ENCODE data around the gene KRT32.

KRT32 gene

GRCh38 chr17:41507315-41507880, 40.2 kb upstream of the KRT32 start:
- Histone ChIP-seq H3K9me3 (ENCODE audit: control insufficient read depth, low read length) (no peaks in the 10 kb centered on the region), H3K27ac (no peak overlapping the region), H3K4me3 (ENCODE audit: low read depth, low read length) (no peak overlapping the region), H3K27me3 (ENCODE audit: control insufficient read depth, insufficient read depth, low read length) (no peaks in the 10 kb centered on the region), H3K36me3 (ENCODE audit: control insufficient read depth, insufficient read depth, low read length) (no peaks in the 10 kb centered on the region), H3K79me2 (no peaks in the 10 kb centered on the region), H3K4me1 (no peaks in the 10 kb centered on the region), H3K9ac (no peak overlapping the region), H2AFZ (no peak overlapping the region), H3K4me2 (ENCODE audit: low read length) (no peak overlapping the region)
- TF ChIP-seq, protein P1, sequence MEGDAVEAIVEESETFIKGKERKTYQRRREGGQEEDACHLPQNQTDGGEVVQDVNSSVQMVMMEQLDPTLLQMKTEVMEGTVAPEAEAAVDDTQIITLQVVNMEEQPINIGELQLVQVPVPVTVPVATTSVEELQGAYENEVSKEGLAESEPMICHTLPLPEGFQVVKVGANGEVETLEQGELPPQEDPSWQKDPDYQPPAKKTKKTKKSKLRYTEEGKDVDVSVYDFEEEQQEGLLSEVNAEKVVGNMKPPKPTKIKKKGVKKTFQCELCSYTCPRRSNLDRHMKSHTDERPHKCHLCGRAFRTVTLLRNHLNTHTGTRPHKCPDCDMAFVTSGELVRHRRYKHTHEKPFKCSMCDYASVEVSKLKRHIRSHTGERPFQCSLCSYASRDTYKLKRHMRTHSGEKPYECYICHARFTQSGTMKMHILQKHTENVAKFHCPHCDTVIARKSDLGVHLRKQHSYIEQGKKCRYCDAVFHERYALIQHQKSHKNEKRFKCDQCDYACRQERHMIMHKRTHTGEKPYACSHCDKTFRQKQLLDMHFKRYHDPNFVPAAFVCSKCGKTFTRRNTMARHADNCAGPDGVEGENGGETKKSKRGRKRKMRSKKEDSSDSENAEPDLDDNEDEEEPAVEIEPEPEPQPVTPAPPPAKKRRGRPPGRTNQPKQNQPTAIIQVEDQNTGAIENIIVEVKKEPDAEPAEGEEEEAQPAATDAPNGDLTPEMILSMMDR (IDR thresholded peaks at IDR 0.05) = no peak

DNA sequence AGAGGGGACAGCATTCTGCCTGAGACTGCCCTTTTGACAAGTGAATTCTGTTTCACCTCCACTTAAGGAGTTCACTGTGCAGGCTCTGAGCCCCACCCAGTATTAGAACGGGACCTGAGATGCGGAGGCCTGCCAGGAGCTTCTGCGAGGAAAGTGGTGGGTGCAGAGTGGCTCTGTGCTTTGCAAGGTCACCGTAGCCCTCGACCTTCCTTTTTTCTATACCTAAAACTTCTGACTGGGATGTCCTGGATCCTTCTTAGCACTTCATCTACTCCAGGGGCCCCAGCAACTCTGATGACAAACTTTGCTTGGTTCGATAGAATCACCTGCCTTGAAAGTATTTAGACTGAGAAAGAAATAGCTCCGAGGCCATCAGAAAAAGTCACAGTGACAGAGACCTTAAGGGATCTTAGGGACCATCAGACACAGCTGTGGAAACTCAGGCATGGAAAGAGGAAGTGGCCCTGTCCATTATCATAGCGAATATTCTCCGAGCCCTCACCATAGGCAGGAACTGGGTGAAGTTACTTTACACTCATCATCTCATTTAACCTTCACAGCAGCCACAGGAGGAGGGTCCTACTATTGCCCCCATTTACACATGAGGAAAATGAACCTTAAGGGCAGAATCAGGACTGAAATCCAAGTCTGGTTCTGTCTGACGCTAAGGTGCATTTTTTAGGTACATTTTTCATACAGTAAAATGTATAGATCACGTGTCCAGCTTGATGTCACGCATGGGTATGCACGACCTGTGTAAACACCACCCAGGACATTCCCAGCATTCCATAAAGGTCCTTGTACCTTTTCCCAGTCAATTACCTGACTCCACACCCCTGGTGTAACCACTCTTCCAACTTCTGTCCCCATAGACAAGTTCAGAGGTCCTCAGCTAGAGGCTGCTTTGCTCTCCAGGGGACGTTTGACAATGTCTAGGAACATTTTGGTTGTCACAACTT, 38.9 kb upstream of the KRT32 start:
- Histone ChIP-seq H3K36me3 (ENCODE audit: control insufficient read depth, insufficient read depth, low read length) (no peaks in the 10 kb centered on the region), H3K4me1 (no peaks in the 10 kb centered on the region), H3K4me3 (ENCODE audit: low read depth, low read length) (no peak overlapping the region), H3K4me2 (ENCODE audit: low read length) (no peak overlapping the region), H3K9ac (no peak overlapping the region), H3K27ac (no peak overlapping the region), H3K79me2 (no peaks in the 10 kb centered on the region), H3K9me3 (ENCODE audit: control insufficient read depth, low read length) (no peaks in the 10 kb centered on the region), H2AFZ (no peak overlapping the region), H3K27me3 (ENCODE audit: control insufficient read depth, insufficient read depth, low read length) (no peaks in the 10 kb centered on the region)
- TF ChIP-seq, protein P1 (IDR thresholded peaks at IDR 0.05) = no peak

- H3K4me3 ChIP-seq (ENCODE audit: low read depth, low read length) = no peak within 1 kb of the TSS
- no peak within 1 kb of the TSS for H3K27ac ChIP-seq
These were observed 38.0 kb upstream of the KRT32 start, which contains the start of gene KRT13 for GRCh38 chr17:41505007-41505808. TSS of gene KRT13 (minus strand) at chr17:41505612. CDS start at chr17:41505550, 62 bp downstream.

GRCh38 chr17:41504246-41504977, 37.2 kb upstream of the KRT32 start:
- no peaks in the 10 kb centered on the region for H3K27me3 ChIP-seq (ENCODE audit: control insufficient read depth, insufficient read depth, low read length)
- no peaks in the 10 kb centered on the region for H3K79me2 ChIP-seq
- H3K36me3 ChIP-seq (ENCODE audit: control insufficient read depth, insufficient read depth, low read length) = no peaks in the 10 kb centered on the region
- H3K9me3 ChIP-seq (ENCODE audit: control insufficient read depth, low read length) = no peaks in the 10 kb centered on the region
- no peak overlapping the region for H3K4me2 ChIP-seq (ENCODE audit: low read length)
- no peak overlapping the region for H3K27ac ChIP-seq
- H3K9ac ChIP-seq = no peak overlapping the region
- TF ChIP-seq, protein P1 (IDR thresholded peaks at IDR 0.05) = no peak
- H3K4me3 ChIP-seq (ENCODE audit: low read depth, low read length) = no peak overlapping the region
- no peak overlapping the region for H2AFZ ChIP-seq
- no peaks in the 10 kb centered on the region for H3K4me1 ChIP-seq

More at GRCh38 chr17:41505007-41505808, 38.0 kb upstream of the KRT32 start, which contains the start of gene KRT13:
- Histone ChIP-seq H3K9ac (no peak within 1 kb of the TSS), H3K27me3 (ENCODE audit: control insufficient read depth, insufficient read depth, low read length) (no peaks in the 10 kb centered on the region), H3K4me2 (ENCODE audit: low read length) (no peak within 1 kb of the TSS), H3K79me2 (no peaks in the 10 kb centered on the region), H3K9me3 (ENCODE audit: control insufficient read depth, low read length) (no peaks in the 10 kb centered on the region), H3K36me3 (ENCODE audit: control insufficient read depth, insufficient read depth, low read length) (no peaks in the 10 kb centered on the region), H3K4me1 (no peaks in the 10 kb centered on the region), H2AFZ (no peak within 1 kb of the TSS)
- TF ChIP-seq, protein P1 (IDR thresholded peaks at IDR 0.05) = no peak
